ENCODE data around the gene STXBP5.

Gene STXBP5

DNA sequence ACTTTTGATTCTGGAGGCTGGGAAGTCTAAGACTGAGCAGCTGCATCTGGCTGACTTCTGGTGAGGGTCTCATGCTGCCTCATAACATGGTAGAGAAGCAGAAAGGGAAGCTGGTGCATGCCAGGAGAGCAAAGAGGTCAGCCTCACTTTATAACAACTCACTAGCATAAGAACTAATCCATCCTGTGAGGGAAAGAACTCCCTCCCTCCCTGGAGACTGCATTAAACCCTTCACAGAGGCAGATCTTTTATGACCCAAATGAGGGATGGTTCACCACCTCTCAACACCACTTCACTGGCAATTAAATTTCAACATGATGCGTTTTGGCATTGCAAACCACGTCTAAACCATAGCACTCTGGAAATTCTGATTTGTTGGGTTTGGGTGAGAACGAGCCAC, 33.9 kb downstream of the STXBP5 start:
- TF ChIP-seq, protein P1, sequence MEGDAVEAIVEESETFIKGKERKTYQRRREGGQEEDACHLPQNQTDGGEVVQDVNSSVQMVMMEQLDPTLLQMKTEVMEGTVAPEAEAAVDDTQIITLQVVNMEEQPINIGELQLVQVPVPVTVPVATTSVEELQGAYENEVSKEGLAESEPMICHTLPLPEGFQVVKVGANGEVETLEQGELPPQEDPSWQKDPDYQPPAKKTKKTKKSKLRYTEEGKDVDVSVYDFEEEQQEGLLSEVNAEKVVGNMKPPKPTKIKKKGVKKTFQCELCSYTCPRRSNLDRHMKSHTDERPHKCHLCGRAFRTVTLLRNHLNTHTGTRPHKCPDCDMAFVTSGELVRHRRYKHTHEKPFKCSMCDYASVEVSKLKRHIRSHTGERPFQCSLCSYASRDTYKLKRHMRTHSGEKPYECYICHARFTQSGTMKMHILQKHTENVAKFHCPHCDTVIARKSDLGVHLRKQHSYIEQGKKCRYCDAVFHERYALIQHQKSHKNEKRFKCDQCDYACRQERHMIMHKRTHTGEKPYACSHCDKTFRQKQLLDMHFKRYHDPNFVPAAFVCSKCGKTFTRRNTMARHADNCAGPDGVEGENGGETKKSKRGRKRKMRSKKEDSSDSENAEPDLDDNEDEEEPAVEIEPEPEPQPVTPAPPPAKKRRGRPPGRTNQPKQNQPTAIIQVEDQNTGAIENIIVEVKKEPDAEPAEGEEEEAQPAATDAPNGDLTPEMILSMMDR (IDR thresholded peaks at IDR 0.05), result no peak

DNA sequence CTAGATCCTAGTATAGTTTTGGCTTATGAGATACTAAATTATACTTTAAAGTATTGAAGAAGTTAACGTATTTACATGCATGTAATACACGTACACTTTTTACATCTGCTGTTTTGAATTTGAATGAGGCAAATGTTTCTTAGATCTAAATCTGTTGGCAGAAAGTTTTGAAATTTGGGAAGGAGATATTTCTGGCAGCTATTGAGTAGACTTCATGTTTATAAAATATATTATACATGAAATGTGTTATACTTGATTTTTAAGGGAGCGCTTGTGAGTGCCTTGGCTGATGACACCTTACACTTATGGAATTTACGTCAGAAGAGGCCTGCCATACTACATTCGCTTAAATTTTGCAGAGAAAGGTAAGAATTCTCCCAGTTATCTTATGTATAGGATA, 34.7 kb downstream of the STXBP5 start:
- TF ChIP-seq, protein P1 (IDR thresholded peaks at IDR 0.05), result no peak

DNA sequence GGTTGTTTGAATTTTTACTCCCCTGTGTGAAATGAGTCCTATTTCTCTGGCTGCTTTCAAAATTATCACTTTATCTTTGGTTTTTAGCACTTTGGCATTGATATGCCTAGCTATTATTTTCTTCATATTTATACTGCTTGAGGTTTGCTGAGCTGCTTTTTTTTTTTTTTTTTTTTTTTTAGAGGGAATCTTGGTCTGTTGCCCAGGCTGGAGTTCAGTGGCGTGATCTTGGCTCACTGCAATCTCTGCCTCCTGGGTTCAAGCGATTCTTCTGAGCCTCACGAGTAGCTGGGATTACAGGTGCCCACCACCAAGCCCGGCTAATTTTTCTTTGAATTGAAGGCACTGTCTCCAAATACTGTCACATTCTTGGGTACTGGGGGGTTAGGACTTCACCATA, 40.6 kb downstream of the STXBP5 start:
- TF ChIP-seq, protein P1 (IDR thresholded peaks at IDR 0.05), result no peak

DNA sequence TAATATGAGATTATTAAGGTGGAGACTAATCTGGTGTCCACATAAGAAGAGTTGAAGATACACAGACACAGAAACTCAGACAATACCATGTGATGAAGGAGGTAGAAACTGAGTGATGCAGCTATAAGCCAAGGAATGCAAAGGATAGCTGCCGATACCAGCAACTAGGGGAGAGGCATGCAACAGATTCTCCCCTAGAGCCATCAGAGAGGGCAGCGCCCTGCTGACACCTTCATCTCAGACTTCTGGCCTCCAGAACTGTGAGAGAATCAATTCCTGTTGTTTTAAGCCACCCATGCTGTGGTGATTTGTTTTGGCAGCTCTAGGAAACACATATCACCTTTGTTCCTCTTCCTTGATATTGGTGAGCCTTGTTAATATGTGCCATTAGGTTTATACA, 41.5 kb downstream of the STXBP5 start:
- TF ChIP-seq, protein P1 (IDR thresholded peaks at IDR 0.05), result no peak

DNA sequence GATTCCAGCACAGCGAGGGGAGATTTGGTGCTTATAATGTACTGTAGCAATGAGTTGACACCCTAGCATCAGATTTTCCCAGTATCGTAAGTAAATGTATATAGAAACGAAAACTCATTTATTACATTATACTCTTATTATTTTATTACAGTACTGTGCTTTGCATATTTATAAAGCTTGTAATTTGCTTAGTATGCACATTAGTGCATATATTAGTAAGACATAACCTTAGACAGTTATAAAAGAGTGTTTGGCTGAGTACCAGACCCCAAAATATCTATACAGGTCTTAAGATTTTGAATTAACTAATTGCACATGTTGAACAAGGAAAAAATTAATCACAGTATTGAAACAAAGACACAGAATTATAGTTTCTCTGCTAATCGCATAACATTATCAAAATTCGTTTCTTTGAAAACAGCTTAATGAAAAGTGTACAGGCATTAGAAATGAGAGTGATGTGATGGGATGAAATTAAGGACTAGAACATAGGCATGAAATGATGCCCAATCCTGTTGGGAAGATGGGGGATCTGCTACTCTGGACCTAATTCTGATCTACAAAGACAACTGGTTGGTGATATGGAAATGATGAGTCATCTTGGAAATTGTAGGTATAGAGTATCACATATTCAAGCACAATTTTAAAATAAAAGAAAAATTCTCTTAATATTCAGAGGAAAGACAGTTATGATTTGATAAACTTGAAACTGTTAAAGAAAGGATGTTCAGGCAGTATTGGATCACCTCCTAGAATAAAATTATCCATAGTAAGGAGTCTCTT, 42.8 kb downstream of the STXBP5 start:
- TF ChIP-seq, protein P1 (IDR thresholded peaks at IDR 0.05), result no peak

DNA sequence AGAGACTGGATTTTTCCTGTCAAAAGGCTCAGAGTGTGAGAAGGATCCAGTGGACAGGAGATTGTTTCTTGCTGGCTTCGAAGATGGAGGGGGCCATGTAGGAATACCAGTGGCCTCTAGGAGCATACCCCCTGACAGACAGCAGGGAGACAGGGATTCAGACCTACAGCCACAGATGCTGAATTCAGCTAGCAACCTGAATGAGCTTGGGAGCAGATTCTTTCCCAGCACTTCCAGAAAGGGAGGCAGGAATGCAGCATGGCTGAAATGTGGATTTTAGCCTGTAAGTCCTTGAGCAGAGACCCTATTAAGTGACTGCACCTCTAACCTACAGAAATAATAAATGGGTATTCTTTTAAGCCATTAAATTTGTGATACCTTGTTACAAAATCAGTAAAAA, 44.6 kb downstream of the STXBP5 start:
- TF ChIP-seq, protein P1 (IDR thresholded peaks at IDR 0.05), result no peak

DNA sequence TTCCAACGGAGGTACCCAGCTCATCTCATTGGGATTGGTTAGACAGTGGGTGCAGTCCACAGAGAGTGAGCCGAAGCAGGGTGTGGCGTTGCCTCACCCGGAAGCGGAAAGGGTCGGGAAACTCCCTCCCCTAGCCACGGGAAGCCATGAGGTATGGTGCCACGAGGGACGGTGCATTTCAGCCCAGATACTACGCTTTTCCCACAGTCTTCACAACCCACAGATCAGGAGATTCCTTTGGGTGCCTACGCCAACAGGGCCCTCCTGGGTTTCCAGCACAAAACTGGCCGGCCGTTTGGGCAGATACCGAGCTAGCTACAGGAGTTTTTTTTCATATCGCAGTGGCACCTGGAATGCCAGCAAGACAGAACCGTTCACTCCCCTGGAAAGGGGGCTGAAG, 46.9 kb downstream of the STXBP5 start:
- TF ChIP-seq, protein P1 (IDR thresholded peaks at IDR 0.05), result no peak

Measured in LNCAP (cell line).